Activated CD8-positive, alpha-beta T cell treated with anti-CD3 and anti-CD28 coated beads for 36 hours (primary cell): ENCODE results near the gene UGT3A2. TPM values are rescaled to one million over a fixed set of nuclear protein-coding genes. Genes with fewer than 3 reads are reported as not detected.

Source experiments
- ATAC-seq: fragments of 200-7000 bp; cut with Tn5 transposase; one replicate; pipeline ENCODE4 v1.10.0; 2021; ENCODE audit warnings: mild to moderate bottlenecking, moderate library complexity
- CTCF ChIA-PET: fragments of 350-600 bp; sonication (Branson Sonifier 250); formaldehyde crosslinking; loops from one replicate; lab custom pipeline; 2021; ENCODE audit warnings: antibody characterized with exemption; lab: Charles Lee
- POLR2A ChIA-PET: fragments of 350-600 bp; sonication (Branson Sonifier 250); formaldehyde crosslinking; loops from one replicate; lab custom pipeline; 2021; ENCODE audit warnings: antibody characterized with exemption; lab: Charles Lee
- DNase-seq: peaks from one replicate; pipeline ENCODE4 v3.0.0-alpha.2; 2020
- H3K27ac Mint-ChIP-seq: one replicate; pipeline ENCODE4 v1.8.0; 2021; ENCODE audit warnings: mild to moderate bottlenecking, mixed read lengths
- H3K27me3 Mint-ChIP-seq: one replicate; pipeline ENCODE4 v1.8.0; 2021; ENCODE audit warnings: mixed read lengths
- H3K36me3 Mint-ChIP-seq: one replicate; pipeline ENCODE4 v1.8.0; 2021; ENCODE audit warnings: low read depth, mixed read lengths
- H3K4me1 Mint-ChIP-seq: one replicate; pipeline ENCODE4 v1.8.0; 2021; ENCODE audit warnings: low read depth, mixed read lengths
- H3K4me3 Mint-ChIP-seq: one replicate; pipeline ENCODE4 v1.8.0; 2021; ENCODE audit warnings: mild to moderate bottlenecking, moderate library complexity, mixed read lengths
- H3K9me3 Mint-ChIP-seq: one replicate; pipeline ENCODE4 v1.8.0; 2021; ENCODE audit warnings: mixed read lengths
- CTCF ChIP-seq: fragments of 200-600 bp; IDR thresholded peaks from one replicate; pipeline ENCODE4 v1.8.0; 2022; ENCODE audit warnings: antibody characterized with exemption, mild to moderate bottlenecking
- intact Hi-C: fragments of 100-400 bp; cut with micrococcal nuclease; formaldehyde crosslinking; loops from one replicate; pipeline ENCODE4 v1.10.0; 2022
- total RNA-seq, 2 experiments: library from RNA; stranded (reverse); gene quantifications; one replicate each; pipeline ENCODE4 v1.2.3, GENCODE V29; 2021

The UGT3A2 gene
- total RNA-seq, 2 experiments from 2014 or later, result not detected

DNA sequence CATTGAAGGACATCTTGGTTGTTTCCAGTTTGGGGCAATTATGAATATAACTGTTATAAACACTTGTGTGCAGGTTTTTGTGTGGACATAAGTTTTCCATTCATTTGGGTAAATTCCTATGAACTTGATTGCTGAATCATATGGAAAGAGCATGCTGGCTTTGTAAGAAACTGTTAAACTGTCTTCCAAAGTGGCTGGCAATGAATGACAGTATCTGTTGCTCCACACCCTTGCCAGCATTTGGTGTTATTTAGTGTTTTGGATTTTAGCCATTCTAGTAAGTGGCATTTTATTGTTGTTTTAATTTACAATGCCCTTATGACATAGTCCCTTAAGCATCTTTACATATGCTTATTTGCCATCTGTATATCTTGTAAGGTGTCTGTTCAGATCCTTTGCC lies 29.8 kb upstream of the UGT3A2 start:
- TF ChIP-seq CTCF, result no peak
- POLR2A ChIA-PET, result no interaction called here
- Mint-ChIP-seq H3K36me3 (no peaks in the 10 kb centered on the region), H3K4me3 (no peak overlapping the region), H3K9me3 (peaks cover 5% of the 10 kb centered on the region), H3K27me3 (no peaks in the 10 kb centered on the region), H3K27ac (no peak overlapping the region), H3K4me1 (no peaks in the 10 kb centered on the region)
- intact Hi-C loops, result no loop called here
- CTCF ChIA-PET, result interaction anchor here (0.8 kb wide), 1 partner anchor 18 kb away, joined by 3 read pairs; no protein-coding TSS in a partner anchor
- DNase-seq, result no peak
- ATAC-seq, result no peak

DNA sequence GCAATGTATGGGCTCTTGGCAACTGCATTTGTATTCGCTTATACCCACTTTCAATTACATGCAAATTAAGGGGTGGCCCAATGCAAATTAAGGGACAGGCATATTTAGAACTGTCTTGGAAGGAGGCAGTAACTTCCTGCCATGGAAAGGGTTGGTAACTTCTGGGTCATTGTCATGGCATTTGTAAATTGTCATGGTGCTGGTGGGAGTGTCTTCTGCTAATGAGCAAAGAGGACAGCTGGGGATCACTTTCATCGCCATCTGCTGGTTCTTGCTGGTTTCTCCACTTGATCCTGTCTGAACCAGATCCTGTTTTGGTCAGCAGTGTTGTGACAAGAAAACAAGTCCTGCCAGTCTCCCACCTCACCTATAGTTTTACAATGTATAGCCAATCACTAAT lies 23.3 kb upstream of the UGT3A2 start:
- H3K4me1 Mint-ChIP-seq, result no peaks in the 10 kb centered on the region
- intact Hi-C loops, result no loop called here
- DNase-seq (peak; percentile 43), ATAC-seq (peak; percentile 71)
- peaks cover 5% of the 10 kb centered on the region for H3K9me3 Mint-ChIP-seq
- no peak overlapping the region for H3K4me3 Mint-ChIP-seq
- H3K27ac Mint-ChIP-seq, result no peak overlapping the region
- TF ChIP-seq CTCF, result peak; percentile 14
- peaks cover 4% of the 10 kb centered on the region for H3K27me3 Mint-ChIP-seq
- no peaks in the 10 kb centered on the region for H3K36me3 Mint-ChIP-seq
- ChIA-PET POLR2A (no interaction called here), CTCF (interaction anchor here (0.9 to 3.7 kb wide), 2 partner anchors 11 to 15 kb away, joined by 4 to 25 read pairs; no protein-coding TSS in a partner anchor)

DNA sequence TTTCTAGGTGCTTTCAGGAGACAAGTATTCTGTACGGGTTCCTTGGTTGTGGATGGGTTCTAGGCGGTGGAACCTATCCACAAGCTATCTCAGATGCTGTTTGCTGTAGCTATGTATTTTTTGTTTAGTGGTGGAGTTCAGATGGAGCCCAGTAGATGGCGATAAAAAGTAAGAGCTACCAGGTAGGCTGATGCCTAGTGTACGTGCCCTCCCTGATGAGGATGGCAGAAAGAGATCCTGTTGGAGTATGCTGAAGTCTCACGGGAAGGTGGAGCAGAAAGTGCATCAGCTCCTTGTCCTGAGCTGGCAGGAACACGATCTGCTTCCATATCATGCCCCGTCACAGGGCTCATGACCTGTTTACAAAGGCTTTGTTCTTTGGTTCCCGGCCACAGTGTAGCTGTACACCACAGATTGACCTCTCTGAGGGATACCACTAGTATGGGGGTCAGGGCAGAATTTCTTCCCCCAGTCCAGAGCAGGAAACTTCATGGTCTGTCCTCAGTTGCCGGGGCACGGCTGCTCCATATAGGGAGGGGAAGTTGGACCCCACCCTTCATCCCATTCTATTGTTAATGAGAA lies 12.6 kb upstream of the UGT3A2 start:
- Mint-ChIP-seq H3K27ac (no peak overlapping the region), H3K36me3 (no peaks in the 10 kb centered on the region), H3K4me1 (no peaks in the 10 kb centered on the region), H3K27me3 (peaks cover 7% of the 10 kb centered on the region), H3K9me3 (no peaks in the 10 kb centered on the region), H3K4me3 (no peak overlapping the region)
- ChIA-PET POLR2A (no interaction called here), CTCF (interaction anchor here (0.5 to 2.3 kb wide), 57 partner anchors 9 to 989 kb away, joined by 3 to 31 read pairs (median 4); partner anchors contain the start of genes LMBRD2 and NADK2)
- intact Hi-C loops, result loop anchor here (10.0 kb wide), 1 partner anchor 616 kb away; no protein-coding TSS in a partner anchor
- TF ChIP-seq CTCF, result peak; percentile 78
- DNase-seq (peak; percentile 44), ATAC-seq (peak; percentile 97)

GRCh38 chr5:36078430-36078829 lies 11.7 kb upstream of the UGT3A2 start:
- ATAC-seq (no peak), DNase-seq (no peak)
- POLR2A ChIA-PET, result no interaction called here
- Mint-ChIP-seq H3K27ac (no peak overlapping the region), H3K9me3 (no peaks in the 10 kb centered on the region), H3K4me3 (no peak overlapping the region), H3K36me3 (no peaks in the 10 kb centered on the region), H3K4me1 (no peaks in the 10 kb centered on the region), H3K27me3 (peaks cover 7% of the 10 kb centered on the region)
- intact Hi-C loops, result loop anchor here (10.0 kb wide), 1 partner anchor 616 kb away; no protein-coding TSS in a partner anchor
- CTCF ChIA-PET, result interaction anchor here (0.5 to 2.3 kb wide), 49 partner anchors 8 to 988 kb away, joined by 3 to 31 read pairs (median 4); partner anchors contain the start of gene LMBRD2
- no peak for TF ChIP-seq CTCF

GRCh38 chr5:36073595-36074216 lies 7.0 kb upstream of the UGT3A2 start:
- Mint-ChIP-seq H3K9me3 (no peaks in the 10 kb centered on the region), H3K4me3 (no peak overlapping the region), H3K4me1 (no peaks in the 10 kb centered on the region), H3K36me3 (no peaks in the 10 kb centered on the region), H3K27ac (no peak overlapping the region), H3K27me3 (peaks cover 1% of the 10 kb centered on the region)
- POLR2A ChIA-PET, result no interaction called here
- ATAC-seq (peak; percentile 75), DNase-seq (peak; percentile 13)
- intact Hi-C loops, result loop anchor here (10.0 kb wide), 1 partner anchor 621 kb away; no protein-coding TSS in a partner anchor
- TF ChIP-seq CTCF, result no peak
- CTCF ChIA-PET, result interaction anchor here (1.0 to 1.3 kb wide), 3 partner anchors 9 to 231 kb away, joined by 3 to 4 read pairs (median 3); no protein-coding TSS in a partner anchor
